ENCODE measurements around the gene KCNK5. TPM values are rescaled to one million over a fixed set of nuclear protein-coding genes. Genes with fewer than 3 reads are reported as not detected.

The KCNK5 gene
- total RNA-seq, 2 experiments from 2014 or later = 25.0 to 25.9 TPM

- no peak overlapping the region for H3K27ac Mint-ChIP-seq
- no peaks in the 10 kb centered on the region for H3K27me3 Mint-ChIP-seq
- peaks cover 43% of the 10 kb centered on the region for H3K36me3 Mint-ChIP-seq (ENCODE audit: low read depth)
- peaks cover 13% of the 10 kb centered on the region for H3K4me1 Mint-ChIP-seq (ENCODE audit: low read depth)
- POLR2A ChIA-PET = no interaction called here
- no peak for TF ChIP-seq CTCF (IDR thresholded peaks at IDR 0.05)
- ATAC-seq (peak; percentile 27), DNase-seq (peak; percentile 19)
- H3K4me3 Mint-ChIP-seq = no peak overlapping the region
- CTCF ChIA-PET = interaction anchor here (1.2 to 2.0 kb wide), 2 partner anchors 117 to 125 kb away, joined by 3 to 4 read pairs; no protein-coding TSS in a partner anchor
- intact Hi-C loops (cut with micrococcal nuclease) = no loop called here
- H3K9me3 Mint-ChIP-seq = no peaks in the 10 kb centered on the region
Observed at GRCh38 chr6:39184906-39185580, 44.2 kb downstream of the KCNK5 start.

GRCh38 chr6:39182604-39183003, 46.7 kb downstream of the KCNK5 start:
- ChIA-PET CTCF (interaction anchor here (0.9 to 3.2 kb wide), 6 partner anchors 13 to 310 kb away, joined by 3 to 15 read pairs (median 3); no protein-coding TSS in a partner anchor), POLR2A (interaction anchor here (0.6 to 1.3 kb wide), 2 partner anchors 12 to 29 kb away, joined by 3 to 5 read pairs; no protein-coding TSS in a partner anchor)
- Mint-ChIP-seq H3K36me3 (ENCODE audit: low read depth) (peaks cover 30% of the 10 kb centered on the region), H3K9me3 (peaks cover 2% of the 10 kb centered on the region), H3K4me3 (no peak overlapping the region), H3K27ac (no peak overlapping the region), H3K27me3 (no peaks in the 10 kb centered on the region), H3K4me1 (ENCODE audit: low read depth) (no peaks in the 10 kb centered on the region)
- ATAC-seq (no peak), DNase-seq (no peak)
- TF ChIP-seq CTCF (IDR thresholded peaks at IDR 0.05) = no peak
- intact Hi-C loops (cut with micrococcal nuclease) = no loop called here

GRCh38 chr6:39181826-39182225, 47.4 kb downstream of the KCNK5 start:
- DNase-seq (no peak), ATAC-seq (no peak)
- Mint-ChIP-seq H3K36me3 (ENCODE audit: low read depth) (peaks cover 30% of the 10 kb centered on the region), H3K27me3 (no peaks in the 10 kb centered on the region), H3K4me1 (ENCODE audit: low read depth) (no peaks in the 10 kb centered on the region), H3K27ac (no peak overlapping the region), H3K9me3 (peaks cover 9% of the 10 kb centered on the region), H3K4me3 (no peak overlapping the region)
- intact Hi-C loops (cut with micrococcal nuclease) = no loop called here
- no peak for TF ChIP-seq CTCF (IDR thresholded peaks at IDR 0.05)
- CTCF ChIA-PET = interaction anchor here (1.0 to 3.2 kb wide), 4 partner anchors 14 to 185 kb away, joined by 3 to 15 read pairs (median 3); no protein-coding TSS in a partner anchor
- POLR2A ChIA-PET = interaction anchor here (0.6 to 1.3 kb wide), 3 partner anchors 11 to 1815 kb away, joined by 3 to 5 read pairs (median 3); no protein-coding TSS in a partner anchor

- Mint-ChIP-seq H3K36me3 (ENCODE audit: low read depth) (peaks cover 28% of the 10 kb centered on the region), H3K4me3 (no peak overlapping the region), H3K4me1 (ENCODE audit: low read depth) (no peaks in the 10 kb centered on the region), H3K9me3 (peaks cover 11% of the 10 kb centered on the region), H3K27me3 (no peaks in the 10 kb centered on the region), H3K27ac (no peak overlapping the region)
- DNase-seq (no peak), ATAC-seq (no peak)
- intact Hi-C loops (cut with micrococcal nuclease) = no loop called here
- ChIA-PET POLR2A (no interaction called here), CTCF (interaction anchor here (1.0 to 3.2 kb wide), 2 partner anchors 15 to 184 kb away, joined by 3 to 15 read pairs; no protein-coding TSS in a partner anchor)
- no peak for TF ChIP-seq CTCF (IDR thresholded peaks at IDR 0.05)
Observed at GRCh38 chr6:39181333-39181732, 47.9 kb downstream of the KCNK5 start.

GRCh38 chr6:39178804-39179203, 50.5 kb downstream of the KCNK5 start:
- no peaks in the 10 kb centered on the region for H3K4me1 Mint-ChIP-seq (ENCODE audit: low read depth)
- H3K27me3 Mint-ChIP-seq = no peaks in the 10 kb centered on the region
- no peak for ATAC-seq
- H3K9me3 Mint-ChIP-seq = peaks cover 11% of the 10 kb centered on the region
- CTCF ChIA-PET = interaction anchor here (1.2 kb wide), 1 partner anchor 12 kb away, joined by 4 read pairs; no protein-coding TSS in a partner anchor
- intact Hi-C loops (cut with micrococcal nuclease) = no loop called here
- peaks cover 13% of the 10 kb centered on the region for H3K36me3 Mint-ChIP-seq (ENCODE audit: low read depth)
- POLR2A ChIA-PET = no interaction called here
- H3K27ac Mint-ChIP-seq = no peak overlapping the region
- no peak for DNase-seq
- TF ChIP-seq CTCF (IDR thresholded peaks at IDR 0.05) = no peak
- no peak overlapping the region for H3K4me3 Mint-ChIP-seq

Data from activated CD8-positive, alpha-beta T cell treated with anti-CD3 and anti-CD28 coated beads for 36 hours (primary cell).